Gastroesophageal sphincter (tissue), 4 donors: ENCODE data around the gene SETBP1. TPM values are rescaled to one million over a fixed set of nuclear protein-coding genes. Genes with fewer than 3 reads are reported as not detected.

Experiments used
- ATAC-seq: fragments of 150-250 bp; one replicate; pipeline ENCODE4 v1.9.1; 2016; ENCODE audit warnings: mild to moderate bottlenecking, moderate library complexity
- H3K27ac ChIP-seq, 4 donors: fragments of 200-600 bp; sonication (generic) in 3 of 4; 1 replicate in 3 of 4; 2 replicates in 1 of 4; pipeline ENCODE4 v1.5.1; 2016 to 2019
- H3K27me3 ChIP-seq: fragments of 200-600 bp; sonication (generic); one replicate; pipeline ENCODE4 v1.5.1; 2019
- H3K36me3 ChIP-seq, 2 donors: fragments of 200-600 bp; sonication (generic); one replicate each; pipeline ENCODE4 v1.5.1; 2019; ENCODE audit warnings: control low read depth in 1 of 2
- H3K4me1 ChIP-seq, 3 donors: fragments of 200-600 bp; sonication (generic); 1 replicate in 2 of 3; 2 replicates in 1 of 3; pipeline ENCODE4 v1.5.1; 2016 to 2019; ENCODE audit warnings: control low read depth in 2 of 3
- H3K4me3 ChIP-seq, 2 donors: fragments of 200-600 bp; sonication (generic); one replicate each; pipeline ENCODE4 v1.5.1; 2019; ENCODE audit warnings: mild to moderate bottlenecking in 1 of 2, moderate library complexity in 1 of 2
- H3K9me3 ChIP-seq, 3 donors: fragments of 200-600 bp; sonication (generic); one replicate each; pipeline ENCODE4 v1.5.1; 2017 to 2019; ENCODE audit warnings: control low read depth in 2 of 3
- EP300 ChIP-seq: sonication (generic); formaldehyde crosslinking; IDR thresholded peaks from one replicate; pipeline ENCODE4 v1.6.1; 2017; ENCODE audit warnings: antibody characterized with exemption, mild to moderate bottlenecking
- POLR2A ChIP-seq, 2 donors: fragments of 450-650 bp; IDR thresholded peaks; one replicate each; pipeline ENCODE4 v1.6.1; 2017; ENCODE audit warnings: antibody characterized with exemption in 2 of 2, mild to moderate bottlenecking in 2 of 2, moderate library complexity in 1 of 2
- POLR2AphosphoS5 ChIP-seq: sonication (generic); formaldehyde crosslinking; IDR thresholded peaks from one replicate; pipeline ENCODE4 v1.6.1; 2017; ENCODE audit warnings: antibody characterized with exemption
- WGBS, 2 donors: methylation state at CpG; one replicate each; pipeline ENCODE4 v1.1.5; 2018; ENCODE audit warnings: low coverage in 1 of 2; 5-methylcytosine and 5-hydroxymethylcytosine counted together
- total RNA-seq, 4 donors: library from RNA; depleted of rRNA; stranded (reverse); fragments of >200 nt; gene quantifications; one replicate each; pipeline ENCODE4 v1.1.0, GENCODE V29; 2016
- TF ChIP-seq, protein P1 (sequence below), 4 experiments: fragments of 200-600 bp in 2 of 4; fragments of 450-650 bp in 2 of 4; sonication (generic) in 1 of 4; IDR thresholded peaks; one replicate each; pipeline ENCODE4 v1.5.1; 2017 to 2019; ENCODE audit warnings: antibody characterized with exemption in 4 of 4, mild to moderate bottlenecking in 2 of 4, moderate library complexity in 2 of 4

SETBP1 gene
- total RNA-seq, 4 donors from 2014 or later, result 42.5 to 87.6 (median 67.8) TPM

GRCh38 chr18:44835703-44836102 lies 155.0 kb downstream of the SETBP1 start:
- H3K9me3 ChIP-seq, result no peaks in the 10 kb centered on the region
- no peaks in the 10 kb centered on the region for H3K27me3 ChIP-seq
- H3K27ac ChIP-seq, result peak overlapping the region in 3 of 4 donors; percentile 17 to 65 (median 57)
- H3K36me3 ChIP-seq, result no peaks in the 10 kb centered on the region
- TF ChIP-seq POLR2A (IDR thresholded peaks at IDR 0.05), result no peak
- TF ChIP-seq, protein P1, sequence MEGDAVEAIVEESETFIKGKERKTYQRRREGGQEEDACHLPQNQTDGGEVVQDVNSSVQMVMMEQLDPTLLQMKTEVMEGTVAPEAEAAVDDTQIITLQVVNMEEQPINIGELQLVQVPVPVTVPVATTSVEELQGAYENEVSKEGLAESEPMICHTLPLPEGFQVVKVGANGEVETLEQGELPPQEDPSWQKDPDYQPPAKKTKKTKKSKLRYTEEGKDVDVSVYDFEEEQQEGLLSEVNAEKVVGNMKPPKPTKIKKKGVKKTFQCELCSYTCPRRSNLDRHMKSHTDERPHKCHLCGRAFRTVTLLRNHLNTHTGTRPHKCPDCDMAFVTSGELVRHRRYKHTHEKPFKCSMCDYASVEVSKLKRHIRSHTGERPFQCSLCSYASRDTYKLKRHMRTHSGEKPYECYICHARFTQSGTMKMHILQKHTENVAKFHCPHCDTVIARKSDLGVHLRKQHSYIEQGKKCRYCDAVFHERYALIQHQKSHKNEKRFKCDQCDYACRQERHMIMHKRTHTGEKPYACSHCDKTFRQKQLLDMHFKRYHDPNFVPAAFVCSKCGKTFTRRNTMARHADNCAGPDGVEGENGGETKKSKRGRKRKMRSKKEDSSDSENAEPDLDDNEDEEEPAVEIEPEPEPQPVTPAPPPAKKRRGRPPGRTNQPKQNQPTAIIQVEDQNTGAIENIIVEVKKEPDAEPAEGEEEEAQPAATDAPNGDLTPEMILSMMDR (IDR thresholded peaks at IDR 0.05), result peak in 3 of 4 experiments; percentile 19 to 29 (median 22)
- ATAC-seq, result no peak
- WGBS, 2 donors, result 9 to 13% methylated on average over 6 of the region's 6 CpGs
- peaks cover 12 to 94% (median 20%) of the 10 kb centered on the region in 3 donors for H3K4me1 ChIP-seq
- no peak overlapping the region for H3K4me3 ChIP-seq

DNA sequence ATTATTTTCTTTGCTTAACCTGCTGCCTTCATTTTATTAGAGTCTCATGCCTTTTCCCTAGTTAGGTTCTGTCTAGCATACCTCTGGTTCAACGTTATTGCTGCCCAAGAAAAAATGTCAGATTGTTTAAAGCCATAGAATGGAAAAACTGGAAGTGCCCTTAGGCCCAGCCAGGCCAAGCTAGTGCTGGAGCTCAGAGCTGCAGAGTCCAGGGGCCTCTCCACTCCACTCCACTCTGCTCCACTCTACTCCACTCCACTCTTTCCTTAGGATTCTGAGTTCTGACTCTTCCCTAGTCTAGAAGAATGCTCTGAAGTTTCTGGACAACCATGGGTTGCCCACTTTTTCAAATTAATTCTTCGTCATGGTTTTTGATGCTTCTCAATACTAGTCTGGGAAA lies 155.6 kb downstream of the SETBP1 start:
- no peak for ATAC-seq
- Histone ChIP-seq H3K9me3 (no peaks in the 10 kb centered on the region), H3K4me1 (peaks cover 10 to 94% (median 18%) of the 10 kb centered on the region in 3 donors), H3K36me3 (no peaks in the 10 kb centered on the region), H3K27me3 (no peaks in the 10 kb centered on the region), H3K4me3 (no peak overlapping the region), H3K27ac (peak overlapping the region; percentile 5 to 65 (median 56))
- 53 to 55% methylated on average over 2 of the region's 2 CpGs for WGBS, 2 donors
- no peak for TF ChIP-seq POLR2AphosphoS5
- TF ChIP-seq, protein P1 (IDR thresholded peaks at IDR 0.05), result no peak
- no peak for TF ChIP-seq EP300

DNA sequence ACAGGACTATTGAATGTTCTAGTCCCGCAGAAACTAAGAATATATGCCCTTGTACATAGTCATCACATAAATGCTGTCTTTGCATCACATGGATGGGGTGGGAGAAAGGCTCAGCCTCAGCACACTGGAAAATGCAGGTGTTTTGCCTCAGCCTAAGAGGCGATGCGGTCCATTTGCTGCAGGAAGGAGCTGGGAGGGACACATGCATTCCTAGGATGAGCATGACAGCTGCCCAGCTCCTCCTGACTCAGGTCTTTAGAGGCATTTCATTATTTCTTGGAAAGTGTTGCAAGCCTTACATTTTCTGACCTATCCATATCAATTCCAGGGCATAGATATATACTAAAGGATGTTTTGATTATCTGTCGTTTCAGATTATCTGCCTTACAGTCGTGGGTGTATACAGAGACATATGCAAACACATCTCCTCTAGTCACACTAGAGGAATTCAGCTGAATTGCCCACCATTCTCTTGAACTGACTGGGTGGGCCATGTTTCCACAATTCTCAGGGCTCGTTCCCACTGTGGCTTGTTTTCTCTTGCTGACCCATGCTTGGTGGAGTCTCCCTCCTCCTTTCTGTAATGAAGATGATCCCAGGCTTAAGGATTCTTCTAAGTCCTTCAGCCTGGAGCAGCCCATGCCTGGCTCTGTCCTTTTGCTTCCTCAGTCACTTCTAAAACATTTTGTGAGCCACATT lies 156.9 kb downstream of the SETBP1 start:
- H3K36me3 ChIP-seq, result no peaks in the 10 kb centered on the region
- WGBS, 2 donors, result 80 to 91% methylated on average over 4 to 6 of the region's 6 CpGs
- peaks cover 10 to 82% (median 18%) of the 10 kb centered on the region in 3 donors for H3K4me1 ChIP-seq
- H3K27me3 ChIP-seq, result no peaks in the 10 kb centered on the region
- TF ChIP-seq POLR2AphosphoS5 (no peak), EP300 (no peak), POLR2A (IDR thresholded peaks at IDR 0.05) (no peak)
- TF ChIP-seq, protein P1 (IDR thresholded peaks at IDR 0.05), result no peak
- no peak overlapping the region for H3K4me3 ChIP-seq
- H3K9me3 ChIP-seq, result no peaks in the 10 kb centered on the region
- H3K27ac ChIP-seq, result peak overlapping the region in 2 of 4 donors; percentile 21 to 55
- no peak for ATAC-seq

GRCh38 chr18:44838971-44839666 lies 158.4 kb downstream of the SETBP1 start:
- peak; percentile 67 for ATAC-seq
- 17 to 18% methylated on average over 4 to 7 of the region's 8 CpGs for WGBS, 2 donors
- Histone ChIP-seq H3K4me1 (peaks cover 10 to 83% (median 18%) of the 10 kb centered on the region in 3 donors), H3K36me3 (no peaks in the 10 kb centered on the region), H3K27me3 (no peaks in the 10 kb centered on the region), H3K27ac (peak overlapping the region in 2 of 4 donors; percentile 55 to 60), H3K9me3 (no peaks in the 10 kb centered on the region), H3K4me3 (no peak overlapping the region)
- TF ChIP-seq, protein P1 (IDR thresholded peaks at IDR 0.05), result no peak
- TF ChIP-seq POLR2A (IDR thresholded peaks at IDR 0.05) (no peak), POLR2AphosphoS5 (no peak), EP300 (no peak)
